AG09319 (cell line): Measurements from ENCODE around the gene CNOT10.

Source experiments
- DNase-seq: peaks from one replicate; pipeline ENCODE4 v3.0.0-alpha.2; 2010; ENCODE audit warnings: low read depth; ENCODE audit errors: extremely low read depth
- TF ChIP-seq, protein P1 (sequence below): IDR thresholded peaks from 2 replicates; pipeline ENCODE4 v1.5.1; 2011; ENCODE audit warnings: low read depth, mild to moderate bottlenecking, inconsistent platforms, low read length, moderate library complexity

The CNOT10 gene, protein sequence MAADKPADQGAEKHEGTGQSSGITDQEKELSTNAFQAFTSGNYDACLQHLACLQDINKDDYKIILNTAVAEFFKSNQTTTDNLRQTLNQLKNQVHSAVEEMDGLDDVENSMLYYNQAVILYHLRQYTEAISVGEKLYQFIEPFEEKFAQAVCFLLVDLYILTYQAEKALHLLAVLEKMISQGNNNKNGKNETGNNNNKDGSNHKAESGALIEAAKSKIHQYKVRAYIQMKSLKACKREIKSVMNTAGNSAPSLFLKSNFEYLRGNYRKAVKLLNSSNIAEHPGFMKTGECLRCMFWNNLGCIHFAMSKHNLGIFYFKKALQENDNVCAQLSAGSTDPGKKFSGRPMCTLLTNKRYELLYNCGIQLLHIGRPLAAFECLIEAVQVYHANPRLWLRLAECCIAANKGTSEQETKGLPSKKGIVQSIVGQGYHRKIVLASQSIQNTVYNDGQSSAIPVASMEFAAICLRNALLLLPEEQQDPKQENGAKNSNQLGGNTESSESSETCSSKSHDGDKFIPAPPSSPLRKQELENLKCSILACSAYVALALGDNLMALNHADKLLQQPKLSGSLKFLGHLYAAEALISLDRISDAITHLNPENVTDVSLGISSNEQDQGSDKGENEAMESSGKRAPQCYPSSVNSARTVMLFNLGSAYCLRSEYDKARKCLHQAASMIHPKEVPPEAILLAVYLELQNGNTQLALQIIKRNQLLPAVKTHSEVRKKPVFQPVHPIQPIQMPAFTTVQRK

DNA sequence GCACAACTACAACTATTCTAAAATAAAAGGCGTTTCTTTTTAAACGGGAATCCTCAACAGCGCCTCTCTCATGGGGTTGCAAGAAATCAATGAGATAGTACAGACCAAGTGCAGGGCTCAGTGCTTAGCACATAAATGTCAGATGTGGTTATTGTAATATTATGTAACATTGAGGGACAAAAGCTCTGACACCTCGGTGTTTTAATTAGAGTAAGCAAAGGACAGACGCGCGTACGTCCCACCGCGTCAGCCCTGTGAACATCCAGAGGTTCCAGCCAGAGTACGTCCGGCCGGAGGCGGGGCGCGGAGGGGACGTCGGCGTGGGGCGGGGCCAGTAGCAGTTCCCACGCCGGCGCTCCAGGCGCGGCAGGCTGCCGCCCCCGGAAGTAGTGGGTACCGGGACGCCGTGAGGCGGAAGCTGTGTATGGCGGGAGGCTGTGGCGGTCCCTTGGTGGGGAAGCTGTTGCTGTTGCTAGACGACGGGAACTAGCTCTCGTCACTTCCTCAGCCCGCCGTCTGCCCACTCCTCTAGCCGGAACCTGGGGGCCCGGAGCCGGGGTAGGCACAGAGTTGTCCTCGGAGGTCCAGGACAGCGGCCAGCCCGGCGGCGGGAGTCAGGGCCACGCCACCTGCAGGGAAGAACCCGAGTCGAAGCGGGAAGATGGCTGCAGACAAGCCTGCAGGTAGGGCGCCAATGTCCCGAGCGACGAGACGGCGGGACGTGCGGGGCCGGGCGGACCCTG, at the start of gene CNOT10:
Gene CNOT10, plus strand, starts transcription at position 389 of the 743 bp plus-strand sequence. Its CDS starts 273 bp downstream, at position 662.
- peak; percentile 67 for DNase-seq
- TF ChIP-seq, protein P1, sequence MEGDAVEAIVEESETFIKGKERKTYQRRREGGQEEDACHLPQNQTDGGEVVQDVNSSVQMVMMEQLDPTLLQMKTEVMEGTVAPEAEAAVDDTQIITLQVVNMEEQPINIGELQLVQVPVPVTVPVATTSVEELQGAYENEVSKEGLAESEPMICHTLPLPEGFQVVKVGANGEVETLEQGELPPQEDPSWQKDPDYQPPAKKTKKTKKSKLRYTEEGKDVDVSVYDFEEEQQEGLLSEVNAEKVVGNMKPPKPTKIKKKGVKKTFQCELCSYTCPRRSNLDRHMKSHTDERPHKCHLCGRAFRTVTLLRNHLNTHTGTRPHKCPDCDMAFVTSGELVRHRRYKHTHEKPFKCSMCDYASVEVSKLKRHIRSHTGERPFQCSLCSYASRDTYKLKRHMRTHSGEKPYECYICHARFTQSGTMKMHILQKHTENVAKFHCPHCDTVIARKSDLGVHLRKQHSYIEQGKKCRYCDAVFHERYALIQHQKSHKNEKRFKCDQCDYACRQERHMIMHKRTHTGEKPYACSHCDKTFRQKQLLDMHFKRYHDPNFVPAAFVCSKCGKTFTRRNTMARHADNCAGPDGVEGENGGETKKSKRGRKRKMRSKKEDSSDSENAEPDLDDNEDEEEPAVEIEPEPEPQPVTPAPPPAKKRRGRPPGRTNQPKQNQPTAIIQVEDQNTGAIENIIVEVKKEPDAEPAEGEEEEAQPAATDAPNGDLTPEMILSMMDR, result peak; percentile 14

DNA sequence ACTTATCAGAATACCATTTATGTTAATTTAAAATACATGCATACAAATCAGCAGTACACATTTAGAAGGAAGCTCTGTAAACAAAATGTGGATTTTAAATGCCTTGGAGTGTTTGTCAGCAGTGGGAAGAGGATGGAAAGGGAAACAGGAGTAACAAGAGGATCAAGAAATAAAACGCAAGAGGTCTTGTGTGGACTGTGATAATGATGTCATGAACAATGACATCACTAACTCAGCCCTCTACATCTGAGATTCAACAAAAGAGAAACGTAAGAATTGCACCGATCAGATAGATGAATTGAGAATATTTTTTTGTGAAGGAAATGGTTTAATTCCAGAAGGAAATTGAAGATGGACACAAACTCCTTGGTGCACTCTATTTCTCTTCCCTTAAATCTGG, 44.0 kb upstream of the CNOT10 start:
- TF ChIP-seq, protein P1, result no peak
- no peak for DNase-seq

DNA sequence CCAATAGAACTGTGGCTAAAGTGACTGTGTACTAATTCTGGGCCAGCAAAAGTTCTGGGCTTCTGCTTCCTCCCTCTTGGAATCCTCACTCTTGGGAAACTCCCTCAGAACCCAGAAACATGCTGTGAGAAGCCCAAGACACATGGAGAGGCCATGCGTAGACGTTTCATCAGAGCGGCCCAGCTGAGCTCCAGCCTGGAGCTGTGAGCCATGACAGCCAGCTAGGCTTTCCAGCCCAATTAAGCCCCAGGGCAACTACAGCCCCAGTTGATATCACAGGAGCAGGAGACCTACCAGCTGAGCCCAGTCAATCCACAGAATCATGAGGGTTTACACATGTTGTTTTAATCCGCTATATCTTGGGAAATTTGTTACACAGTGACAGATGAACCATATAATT, 43.6 kb upstream of the CNOT10 start:
- peak; percentile 87 for DNase-seq
- TF ChIP-seq, protein P1, result no peak

DNA sequence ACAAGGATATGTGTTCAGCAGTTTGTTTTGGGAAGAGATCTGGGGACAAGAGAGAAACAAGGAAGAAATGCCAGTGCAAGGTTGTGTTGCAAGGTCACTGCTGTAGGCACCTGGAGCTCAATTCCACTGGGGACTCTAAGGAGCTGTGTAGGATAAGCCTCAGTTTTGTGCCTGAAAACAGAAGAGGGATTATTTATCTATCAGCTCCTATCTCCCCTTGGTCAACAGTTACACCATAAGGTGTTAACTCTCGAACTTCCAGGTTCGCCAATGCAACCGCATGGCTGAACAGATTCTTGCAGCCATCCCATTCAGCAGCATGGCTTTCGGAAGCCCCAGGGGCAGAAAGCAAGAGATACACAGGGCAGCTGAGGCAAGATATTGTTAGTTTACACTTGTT, 41.6 kb upstream of the CNOT10 start:
- no peak for DNase-seq
- TF ChIP-seq, protein P1, result no peak

DNA sequence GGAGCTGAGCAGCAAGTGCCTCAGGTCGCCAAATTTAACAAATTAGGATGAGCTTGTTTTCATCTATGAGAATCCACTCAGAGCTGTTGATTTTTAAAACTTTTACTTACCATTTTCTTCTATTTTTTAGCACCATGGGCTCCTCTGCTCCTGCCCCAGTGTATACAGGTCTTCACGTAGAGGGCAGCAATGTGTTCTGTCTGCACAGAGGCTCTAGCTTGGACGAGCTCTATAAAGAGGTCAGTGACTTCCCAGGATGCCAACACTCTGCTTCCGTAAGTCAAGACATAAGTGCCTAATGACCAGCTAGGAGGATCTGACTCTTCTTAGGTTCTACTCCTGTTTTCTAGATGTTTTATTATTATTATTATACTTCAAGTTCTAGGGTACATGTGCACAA, 41.2 kb upstream of the CNOT10 start:
- no peak for DNase-seq
- TF ChIP-seq, protein P1, result no peak

DNA sequence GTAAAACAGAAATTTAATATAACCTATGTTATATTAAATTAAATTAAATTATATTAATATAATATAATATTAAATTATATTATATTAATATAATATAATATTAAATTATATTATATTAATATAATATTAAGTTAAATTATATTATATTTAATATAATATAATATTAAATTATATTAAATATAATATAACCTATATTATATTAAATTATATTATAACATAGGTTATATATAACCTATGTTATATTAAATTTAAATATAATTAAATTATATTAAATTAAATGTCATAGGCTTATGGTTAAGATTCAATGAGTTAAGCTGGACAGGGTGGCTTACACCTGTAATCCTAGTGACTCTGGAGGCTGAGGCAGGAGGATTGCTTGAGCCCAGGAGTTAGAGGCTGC, 40.6 kb upstream of the CNOT10 start:
- TF ChIP-seq, protein P1, result no peak
- DNase-seq, result no peak
